GM21526 (cell line): ENCODE data around the gene E2F3.
A peak's percentile ranks its signal among the peaks of the same experiment; 100 is the strongest.

ENCODE experiments used
- ATAC-seq: cut with Tn5 transposase; IDR thresholded peaks from one replicate; pipeline ENCODE4 v1.9.1; 2021; ENCODE audit warnings: moderate library complexity; ENCODE audit not compliant: unreplicated experiment, low FRiP score

Gene E2F3

DNA sequence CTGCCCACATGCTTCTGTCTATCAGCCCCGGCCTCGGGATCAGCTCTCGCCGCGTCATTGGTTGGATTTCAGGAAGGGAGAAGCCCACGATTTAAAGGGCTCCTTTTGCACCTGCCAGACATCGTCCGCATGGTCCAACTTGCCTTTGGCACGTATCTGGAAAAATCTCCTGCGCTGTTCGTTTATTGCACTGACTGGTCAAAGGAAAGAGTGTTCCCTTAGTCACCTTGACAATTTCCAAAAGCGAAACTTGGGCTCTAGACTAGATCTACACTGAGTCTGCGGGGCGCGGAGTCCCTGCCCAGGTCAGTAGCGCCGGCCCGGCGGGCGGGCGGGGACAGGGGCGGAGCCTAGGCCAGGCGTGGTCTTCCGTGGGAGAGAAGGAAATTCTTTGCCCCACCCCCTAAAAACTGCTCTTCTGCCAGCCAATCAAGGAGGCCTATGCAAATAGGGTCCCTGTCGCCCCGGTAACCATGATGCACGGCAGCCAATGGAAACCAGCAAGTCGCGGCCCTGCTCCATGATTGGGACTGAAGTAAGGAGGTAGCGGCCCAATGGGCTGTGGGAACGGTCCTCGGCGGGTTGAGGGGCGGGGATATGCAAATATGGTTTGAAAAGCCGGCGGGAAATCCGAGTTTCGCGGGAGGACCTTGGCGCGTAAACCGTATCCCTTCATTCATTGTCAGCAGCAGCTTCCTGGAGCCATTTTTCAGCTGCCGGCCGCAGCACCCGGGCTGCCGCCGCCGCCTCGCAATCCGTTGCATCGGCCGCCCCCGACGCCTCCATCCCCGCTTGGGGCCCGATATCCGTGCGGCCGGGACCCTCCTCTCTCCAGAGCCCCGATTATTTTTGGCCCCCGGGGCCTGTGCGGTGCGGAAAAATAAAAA is at the start of gene E2F3:
Gene E2F3, plus strand, starts transcription at position 675 of the 887 bp plus-strand sequence. CDS start 354 bp downstream, outside the sequence.
- ATAC-seq, result peak; percentile 89

DNA sequence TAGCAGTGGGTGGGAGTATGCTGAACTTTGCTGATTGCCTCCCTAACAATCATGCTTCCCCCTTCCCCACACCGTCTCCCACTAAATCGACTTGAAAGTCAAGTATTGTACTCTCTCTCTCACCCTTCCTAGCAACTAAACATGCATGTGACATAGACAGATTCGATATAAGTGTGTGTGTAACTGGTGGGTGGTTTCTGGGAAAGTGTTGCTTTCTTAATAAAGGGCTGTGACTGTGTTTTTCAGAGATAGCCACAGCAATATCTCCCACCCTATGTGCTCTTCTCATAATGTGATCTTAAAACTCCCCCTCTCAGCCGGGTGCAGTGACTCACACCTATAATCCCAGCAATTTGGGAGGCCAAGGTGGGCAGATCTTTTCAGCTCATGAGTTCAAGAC is 49.3 kb upstream of the E2F3 start:
- ATAC-seq, result no peak

DNA sequence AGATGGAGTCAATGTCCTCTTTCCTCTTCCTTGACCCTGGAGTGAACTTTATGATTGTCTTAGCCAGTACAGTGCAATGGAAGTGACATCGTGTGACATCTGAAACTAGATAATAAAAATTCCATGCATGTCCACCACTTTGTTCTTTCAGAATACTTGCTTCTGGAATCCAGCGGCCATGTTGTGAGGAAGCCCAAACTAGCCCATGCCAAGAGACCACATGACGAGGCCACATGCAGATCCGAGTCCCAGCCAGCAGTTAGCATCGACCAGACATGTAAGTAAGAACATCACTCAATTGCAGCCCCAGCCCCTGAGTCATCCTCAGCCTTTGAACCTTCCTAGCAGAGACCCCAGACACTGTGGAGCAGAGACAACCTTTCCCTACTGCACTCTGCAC is 48.5 kb upstream of the E2F3 start:
- no peak for ATAC-seq

DNA sequence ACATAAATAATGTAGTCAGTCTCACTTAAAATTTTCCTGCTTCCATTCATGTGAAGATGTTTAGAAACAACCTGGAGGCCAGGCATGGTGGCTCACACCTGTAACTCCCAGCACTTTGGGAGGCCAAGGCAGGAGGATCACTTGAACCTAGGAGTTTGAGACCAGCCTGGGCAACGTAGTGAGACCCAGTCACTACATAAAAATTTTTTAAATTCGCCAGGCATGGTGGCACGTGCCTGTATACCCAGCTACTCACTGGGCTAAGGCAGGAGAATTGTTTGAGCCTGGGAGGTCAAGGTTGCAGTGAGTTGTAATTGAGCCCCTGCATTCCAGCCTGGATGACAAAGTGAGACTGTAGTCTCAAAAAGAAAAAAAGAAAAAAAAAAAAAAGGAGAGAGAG is 47.3 kb upstream of the E2F3 start:
- no peak for ATAC-seq

DNA sequence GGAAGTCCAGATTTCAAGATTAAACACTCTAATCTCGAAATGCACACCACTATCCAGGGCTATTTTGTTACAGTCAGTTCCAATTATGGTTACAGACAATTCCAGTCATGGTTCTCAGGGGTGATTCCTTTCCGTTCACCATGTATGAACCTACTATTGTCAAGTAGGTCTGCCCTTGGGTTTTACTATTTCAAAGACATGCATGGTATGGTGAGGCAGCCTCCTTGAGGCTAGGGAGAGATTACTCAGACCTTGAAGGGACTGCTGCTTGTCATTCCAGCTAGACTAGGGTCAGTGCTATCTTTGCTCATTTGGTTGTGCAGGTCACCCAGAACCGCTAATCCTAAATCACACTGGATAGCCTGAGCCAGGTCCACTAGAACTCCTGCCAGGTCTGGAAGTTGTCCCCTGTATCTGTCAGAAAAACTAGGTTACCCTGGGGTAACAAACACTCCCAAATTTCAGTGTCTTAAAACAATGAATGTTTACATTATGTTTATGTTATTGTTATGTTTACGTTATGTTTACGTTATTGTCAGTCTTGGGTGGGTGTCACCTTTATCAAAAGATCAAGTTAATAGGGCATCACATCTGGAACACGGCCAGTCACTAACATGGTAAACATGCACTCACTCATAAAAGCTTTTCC is 41.1 kb upstream of the E2F3 start:
- no peak for ATAC-seq

DNA sequence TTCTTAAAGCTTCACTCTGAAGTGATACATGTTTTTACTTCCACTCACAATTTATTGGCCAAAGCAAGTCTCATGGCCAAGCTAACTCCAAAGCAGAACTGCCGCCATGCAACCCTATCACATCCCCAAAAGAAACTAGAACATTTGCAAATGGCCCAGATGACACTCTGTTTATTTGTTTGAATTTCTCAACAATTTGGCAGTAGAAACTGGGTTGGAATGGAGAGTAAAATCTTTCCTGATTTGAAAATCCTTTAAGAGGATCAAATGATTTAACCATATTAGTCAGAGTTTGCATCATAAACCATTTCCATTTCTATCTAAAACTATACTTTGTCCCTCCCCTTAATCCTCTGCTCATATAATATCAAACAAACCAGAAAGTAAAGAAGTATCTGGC is 39.1 kb upstream of the E2F3 start:
- ATAC-seq, result no peak

DNA sequence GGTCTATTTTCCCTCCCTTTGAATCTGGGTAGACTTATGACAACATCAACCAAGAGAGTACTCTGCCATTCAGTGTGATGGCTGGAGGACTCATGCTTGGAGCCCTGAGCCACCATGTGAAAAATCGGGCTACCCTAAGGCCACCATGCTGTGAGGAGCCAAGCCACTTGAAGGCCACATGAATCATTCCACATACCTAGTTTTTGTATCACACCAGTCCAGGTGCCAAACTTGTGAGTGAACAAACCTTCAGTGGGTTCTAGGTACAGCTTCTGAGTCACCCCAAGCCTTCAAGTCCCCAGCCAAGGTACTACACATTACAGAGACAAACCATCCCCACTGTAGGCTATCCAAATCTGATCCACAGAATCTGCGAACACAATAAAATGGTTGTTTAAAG is 37.4 kb upstream of the E2F3 start:
- no peak for ATAC-seq

DNA sequence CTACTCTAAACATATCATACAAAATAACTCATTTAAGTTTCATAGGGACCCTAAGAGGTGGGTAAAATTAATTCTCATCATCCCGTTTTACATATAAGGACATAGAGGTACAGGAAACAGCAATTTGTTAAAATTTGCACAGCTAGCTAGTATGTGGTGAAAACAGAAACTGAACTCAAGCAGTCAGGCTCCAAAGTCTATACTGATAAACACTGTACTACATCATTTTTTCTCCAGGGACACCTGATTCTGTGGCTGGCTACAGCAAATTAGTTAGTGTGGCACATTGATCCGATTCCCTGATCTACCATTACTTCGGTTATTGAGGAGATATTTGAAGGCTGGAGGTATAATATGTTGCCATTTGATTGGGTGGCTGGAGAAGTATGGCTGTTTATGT is 36.2 kb upstream of the E2F3 start:
- peak; percentile 78 for ATAC-seq

DNA sequence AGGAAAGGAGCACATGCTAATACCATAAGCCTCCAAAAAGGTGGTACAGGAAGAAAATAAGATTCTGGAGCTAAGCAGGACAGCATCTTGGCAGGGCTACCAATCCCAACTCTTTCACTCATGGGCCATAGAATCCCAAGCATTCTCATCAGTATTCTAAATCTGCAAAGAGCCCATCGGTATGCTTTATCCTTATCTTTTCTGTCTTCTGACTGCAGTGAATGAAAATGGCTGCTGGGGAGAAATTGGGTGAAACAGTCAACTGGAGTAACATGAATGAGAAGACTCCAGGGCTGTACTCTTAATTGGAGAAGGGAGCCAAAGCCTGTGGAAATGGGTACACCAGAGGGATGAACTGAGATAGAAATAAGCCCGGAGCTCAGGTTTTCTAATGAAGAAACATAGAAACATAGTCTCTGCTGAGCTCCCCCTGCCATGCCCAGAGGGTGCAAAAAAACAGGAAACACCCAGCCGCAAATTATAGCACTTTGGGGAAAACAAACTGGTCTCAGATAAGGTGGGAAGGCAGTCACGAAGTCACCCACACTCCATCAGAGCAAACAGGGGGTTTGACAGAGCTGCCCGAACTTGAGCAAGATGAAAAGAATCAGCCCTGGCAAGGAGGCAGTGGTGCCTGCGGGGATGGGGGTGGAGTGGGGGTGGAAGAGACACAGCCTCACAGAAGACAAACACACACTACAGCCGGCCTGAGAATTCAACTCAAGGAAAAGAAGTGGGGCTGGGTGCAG is 35.4 kb upstream of the E2F3 start:
- ATAC-seq, result no peak

DNA sequence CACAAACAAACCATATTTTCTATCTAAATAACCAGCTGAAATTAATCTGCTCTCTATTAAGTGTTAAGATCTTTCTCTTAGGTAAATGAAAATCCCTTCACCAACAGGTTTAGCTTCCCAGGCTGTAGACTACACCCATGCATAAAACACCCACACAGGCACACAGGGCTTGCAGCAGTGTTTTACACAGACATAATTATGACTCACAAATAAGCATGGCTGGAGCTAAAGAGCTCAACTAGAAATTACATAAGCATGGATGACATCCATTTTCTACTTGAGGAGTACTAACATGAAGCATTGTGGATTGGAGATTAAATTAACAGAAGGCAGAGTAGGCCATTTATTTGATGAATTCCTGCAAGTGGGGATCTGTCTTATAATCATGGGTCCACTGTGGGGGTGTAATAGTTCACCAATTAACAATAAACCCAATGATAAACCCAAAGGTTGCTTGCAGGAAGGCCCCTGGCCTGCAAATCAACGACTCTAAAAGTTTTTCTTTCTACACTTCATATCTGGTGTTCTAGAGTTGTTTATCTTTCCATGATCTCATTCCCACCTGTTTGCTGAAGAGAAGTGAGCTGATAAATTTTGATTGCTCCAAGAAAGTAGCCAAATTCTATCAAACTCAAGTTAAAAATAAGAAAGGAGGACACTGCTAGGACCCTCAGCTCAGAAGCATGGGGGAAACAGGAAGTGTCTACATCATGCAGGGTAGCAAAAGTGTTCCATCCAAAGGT is 33.8 kb upstream of the E2F3 start:
- ATAC-seq, result no peak

DNA sequence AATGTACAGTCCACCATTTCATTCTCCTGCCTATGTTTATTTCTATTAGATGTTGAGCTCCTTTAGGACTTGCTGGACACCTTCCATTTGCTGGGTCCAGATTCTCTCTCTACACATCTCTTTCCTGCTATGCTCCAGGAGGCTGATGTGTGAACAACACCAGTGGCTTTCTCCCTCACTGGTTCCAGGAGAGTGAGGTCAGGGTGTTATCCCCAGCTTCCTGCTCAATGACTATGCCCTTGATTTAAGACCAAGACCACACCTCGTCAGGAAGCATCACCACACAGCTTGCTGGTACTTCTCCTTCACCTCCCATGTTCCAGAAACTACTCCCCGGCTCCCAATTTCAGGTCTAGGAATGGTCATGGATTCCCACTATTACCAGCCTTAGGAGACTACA is 31.3 kb upstream of the E2F3 start:
- ATAC-seq, result no peak

DNA sequence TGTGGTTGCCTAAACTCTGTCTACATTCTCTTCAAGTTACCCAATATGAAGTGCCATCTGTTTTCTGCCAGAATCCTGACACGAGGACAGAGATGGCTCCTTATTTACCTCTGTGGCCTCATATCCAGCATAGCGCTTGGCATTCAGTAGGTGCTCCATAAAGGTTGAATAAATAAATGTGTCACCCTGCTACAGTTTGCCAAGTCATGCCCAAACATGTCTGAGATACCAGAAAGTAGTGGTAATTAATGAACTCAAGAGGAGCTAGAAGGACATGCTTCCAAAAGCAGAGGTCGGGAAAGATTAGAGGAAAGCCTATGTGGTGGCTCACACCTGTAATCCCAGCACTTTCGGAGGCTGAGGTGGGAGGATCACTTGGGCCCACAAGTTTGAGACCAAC is 30.9 kb upstream of the E2F3 start:
- no peak for ATAC-seq

DNA sequence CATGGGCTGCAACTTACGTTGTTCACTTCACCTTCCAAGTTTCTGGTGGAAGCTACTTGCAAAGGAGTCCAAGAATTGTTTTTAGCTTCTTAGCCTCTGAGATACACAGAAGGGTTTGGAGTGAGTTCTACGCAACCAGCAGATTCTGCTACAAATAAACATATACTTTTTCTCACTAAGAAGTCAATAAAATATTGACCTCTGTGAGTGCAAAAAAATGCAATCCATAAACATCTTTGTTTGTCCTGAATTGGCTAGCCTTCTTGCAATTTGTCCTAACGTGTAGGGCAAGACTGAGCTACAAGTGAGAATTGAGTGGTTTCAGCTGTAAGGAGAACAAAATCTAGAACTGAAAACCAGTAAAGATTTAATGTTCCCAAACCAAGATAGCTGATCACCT is 26.2 kb upstream of the E2F3 start:
- ATAC-seq, result no peak

DNA sequence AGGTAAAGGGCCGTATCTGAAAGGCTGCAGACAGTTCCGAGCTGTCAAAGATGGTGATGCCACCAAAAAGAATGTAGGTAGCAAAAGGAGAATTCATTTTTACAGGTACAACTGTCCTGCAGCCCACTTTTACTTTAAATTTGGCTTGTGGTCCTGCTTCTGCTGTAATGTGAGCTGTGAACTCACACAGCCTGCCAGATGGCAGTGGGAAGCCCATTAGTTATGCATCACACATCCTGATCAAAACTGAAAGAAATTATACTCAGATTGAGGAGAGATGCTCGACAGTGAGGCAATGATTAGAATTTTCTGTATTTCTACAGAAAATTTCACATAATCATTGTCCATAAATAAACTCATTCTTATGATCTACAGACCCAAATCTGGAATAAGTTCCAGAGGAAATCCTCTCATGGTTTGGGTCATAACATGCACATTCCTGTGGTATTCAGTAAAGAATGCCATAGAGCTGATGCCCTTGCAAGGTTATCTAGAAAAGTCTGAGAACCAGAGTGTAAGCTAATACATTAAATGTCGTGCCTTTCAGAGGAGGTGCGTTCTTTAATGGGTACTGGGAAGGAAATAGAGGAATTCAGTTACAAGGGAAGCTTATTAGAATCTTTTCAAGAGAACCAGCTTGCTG is 23.9 kb upstream of the E2F3 start:
- ATAC-seq, result no peak

DNA sequence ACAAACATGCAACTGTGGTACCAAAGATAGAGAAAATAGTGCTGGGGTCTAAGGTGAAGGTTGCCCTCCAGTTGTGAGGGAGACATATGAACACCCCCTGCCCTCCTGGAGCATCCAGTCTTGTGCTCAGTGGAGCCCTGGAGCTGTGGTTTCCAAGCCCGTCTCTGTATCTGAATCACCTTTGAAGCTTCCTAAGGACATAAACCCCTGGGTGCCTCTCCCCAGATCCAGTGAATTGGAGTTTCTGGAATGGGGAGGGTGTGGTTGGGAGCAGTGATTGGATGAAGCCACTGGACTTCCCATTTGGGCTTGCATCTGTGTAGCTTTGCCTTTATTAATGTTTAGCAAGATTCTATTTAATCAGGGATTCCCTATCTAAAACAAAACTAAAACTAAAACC is 22.4 kb upstream of the E2F3 start:
- ATAC-seq, result no peak

DNA sequence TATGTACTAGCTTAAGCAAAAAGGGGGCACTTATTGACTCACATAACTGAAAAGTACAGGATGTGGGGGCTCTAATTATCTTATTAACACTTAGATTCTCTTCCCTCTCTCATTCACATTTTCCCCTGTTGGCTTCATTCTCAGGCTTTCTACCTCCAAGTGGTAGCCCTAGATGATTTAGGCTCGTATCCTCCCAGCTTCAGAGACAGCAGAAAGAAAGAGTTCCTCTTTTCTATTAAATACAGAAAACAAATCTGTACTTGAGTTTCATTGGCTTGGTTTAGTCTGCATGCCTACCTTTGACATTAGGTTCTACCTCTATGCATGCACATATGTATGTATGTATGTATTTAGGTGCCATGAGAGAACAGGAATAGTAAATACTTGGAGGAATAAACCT is 15.5 kb upstream of the E2F3 start:
- ATAC-seq, result no peak

DNA sequence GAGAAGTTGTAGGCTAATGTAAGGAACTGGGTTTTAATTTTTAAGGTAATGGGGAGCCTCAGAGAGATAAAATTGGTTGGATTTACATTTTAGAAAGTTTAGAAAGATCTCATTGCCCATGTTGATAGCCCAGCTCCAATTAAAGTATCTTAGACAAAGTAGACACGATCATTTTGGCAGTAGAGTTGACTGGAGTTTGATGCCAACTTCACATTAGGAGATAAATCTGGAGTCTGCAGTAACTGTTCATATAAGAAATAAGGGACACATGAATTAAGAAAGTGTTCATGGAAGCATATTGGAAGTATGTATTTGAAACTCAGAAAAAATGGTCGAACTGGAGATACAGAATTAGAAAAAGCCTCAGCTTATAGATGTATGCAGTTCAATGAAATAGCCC is 12.6 kb upstream of the E2F3 start:
- no peak for ATAC-seq

DNA sequence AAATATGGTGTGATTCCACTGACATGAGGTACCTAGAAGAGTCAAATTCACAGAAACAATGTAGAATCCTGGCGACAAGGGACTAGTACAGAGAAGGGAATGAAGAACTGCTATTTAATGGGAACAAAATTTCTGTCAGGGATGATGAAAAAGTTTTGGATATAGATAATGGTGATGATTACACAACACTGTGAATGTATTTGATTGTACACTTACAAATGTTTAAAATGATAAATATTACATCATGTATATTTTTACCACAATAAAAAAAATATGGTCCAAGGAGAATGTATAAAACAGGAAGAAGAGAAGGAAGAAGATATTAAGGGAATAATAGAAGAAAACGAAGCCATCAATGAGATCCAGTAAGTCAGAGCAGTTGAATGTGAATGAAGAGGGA is 8.4 kb upstream of the E2F3 start:
- ATAC-seq, result no peak

DNA sequence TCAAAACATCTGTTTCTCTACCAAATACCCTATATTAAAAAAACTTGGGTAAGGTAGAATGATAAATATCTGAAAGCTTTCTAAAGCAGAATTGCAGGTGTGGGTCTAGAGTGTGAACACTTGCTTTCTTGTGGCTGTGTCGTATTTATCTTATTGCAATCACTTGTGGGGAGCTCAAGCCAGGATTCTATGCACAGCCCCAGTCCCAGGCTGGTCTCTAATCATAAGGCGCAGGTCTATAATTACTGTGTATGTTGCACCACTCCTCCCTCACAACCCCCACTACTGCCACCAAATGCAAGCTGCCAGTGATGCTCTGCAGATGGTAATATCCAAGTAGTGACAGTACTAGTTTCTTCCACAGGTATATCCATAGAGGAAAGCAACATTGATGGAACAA is 2.2 kb upstream of the E2F3 start:
- ATAC-seq, result no peak

DNA sequence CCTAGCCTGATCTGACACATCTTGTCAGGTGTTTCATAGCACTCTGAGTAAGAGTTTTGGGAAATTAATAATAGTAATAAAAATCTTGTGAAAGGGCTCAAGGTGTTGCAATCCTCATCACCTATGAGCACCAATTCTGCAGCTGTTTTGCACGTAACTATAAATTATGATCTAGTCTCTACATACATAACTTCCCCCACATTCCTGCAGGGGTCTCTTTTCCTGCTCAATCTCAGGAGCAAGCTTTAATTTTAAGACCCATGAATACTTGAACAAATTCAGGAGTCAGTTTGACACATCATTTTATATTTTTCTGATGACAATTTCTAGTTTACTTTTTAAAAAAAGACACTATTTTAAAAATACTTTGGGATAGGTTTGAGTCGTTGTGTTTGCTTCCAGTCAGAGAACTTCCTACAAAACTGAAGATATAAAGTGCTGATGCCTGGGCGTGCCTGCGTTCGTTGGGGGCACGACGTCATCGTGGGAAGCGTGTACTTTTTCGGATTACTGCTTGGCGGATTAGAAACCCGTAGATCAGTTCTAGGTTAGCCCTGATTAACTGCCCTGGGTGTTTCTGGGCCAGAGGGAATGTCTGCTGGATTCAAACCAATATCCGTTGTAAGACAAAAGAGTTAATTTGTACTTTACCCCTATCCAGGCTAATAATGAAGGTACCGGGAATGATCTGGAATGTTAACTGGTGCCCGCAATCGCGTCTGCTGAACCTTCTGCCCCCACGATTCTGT is 1.0 kb upstream of the E2F3 start:
- no peak for ATAC-seq
